AG10803 (cell line): ENCODE data around the gene PACSIN2.
A peak's percentile ranks its signal among the peaks of the same experiment; 100 is the strongest.

Source experiments
- DNase-seq: peaks from one replicate; pipeline ENCODE4 v3.0.0; 2010; ENCODE audit warnings: low read depth
- H3K4me3 ChIP-seq: 2 replicates; pipeline ENCODE4 v1.5.1; 2011; ENCODE audit warnings: mild to moderate bottlenecking, low read length, control low read depth
- CTCF ChIP-seq: conservative IDR thresholded peaks from 2 replicates; pipeline ENCODE4 v1.5.1; 2011; ENCODE audit warnings: mild to moderate bottlenecking, low read length, control low read depth, inconsistent platforms

PACSIN2 gene

DNA sequence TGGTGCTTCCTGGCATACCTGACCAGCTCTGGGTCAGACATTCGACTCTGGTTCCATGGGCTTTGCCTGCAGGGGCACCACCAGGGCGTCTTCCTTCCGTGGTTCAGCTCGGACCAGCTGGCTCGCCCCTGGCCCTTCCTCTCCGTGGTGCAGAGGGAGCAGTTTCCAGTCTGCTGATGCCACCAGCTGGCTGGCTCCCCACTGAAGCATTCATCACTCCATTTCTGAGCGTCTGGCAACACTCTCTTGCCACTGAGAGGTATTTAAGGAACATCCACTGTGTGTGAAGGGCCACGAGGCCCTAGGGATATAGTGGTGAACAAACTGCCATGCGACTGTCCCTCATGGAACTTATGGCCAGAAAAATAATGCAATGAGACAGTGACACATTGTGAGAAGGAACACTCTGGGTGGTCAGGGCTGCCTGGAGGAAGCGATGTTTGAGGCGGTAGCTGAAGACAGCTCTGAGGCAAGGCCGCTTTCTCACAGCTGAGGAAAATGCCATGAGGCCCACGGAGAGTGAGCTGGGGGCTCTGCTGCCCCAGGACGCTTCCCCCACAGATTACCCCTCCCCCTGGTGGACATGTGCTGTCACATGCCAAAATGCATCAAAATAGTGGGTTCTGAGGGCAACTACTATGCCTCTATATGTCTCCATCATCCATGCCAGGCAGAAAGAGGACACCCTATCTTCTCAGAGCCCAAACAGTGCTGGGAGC is 113.0 kb downstream of the PACSIN2 start:
- H3K4me3 ChIP-seq, result no peak overlapping the region
- peak; percentile 27; the same call in 1 of the 2 replicates for TF ChIP-seq CTCF
- DNase-seq, result no peak

- no peak overlapping the region for H3K4me3 ChIP-seq
- DNase-seq, result no peak
- TF ChIP-seq CTCF, result no peak
Observed at GRCh38 chr22:42897960-42898359, 117.0 kb downstream of the PACSIN2 start.

DNA sequence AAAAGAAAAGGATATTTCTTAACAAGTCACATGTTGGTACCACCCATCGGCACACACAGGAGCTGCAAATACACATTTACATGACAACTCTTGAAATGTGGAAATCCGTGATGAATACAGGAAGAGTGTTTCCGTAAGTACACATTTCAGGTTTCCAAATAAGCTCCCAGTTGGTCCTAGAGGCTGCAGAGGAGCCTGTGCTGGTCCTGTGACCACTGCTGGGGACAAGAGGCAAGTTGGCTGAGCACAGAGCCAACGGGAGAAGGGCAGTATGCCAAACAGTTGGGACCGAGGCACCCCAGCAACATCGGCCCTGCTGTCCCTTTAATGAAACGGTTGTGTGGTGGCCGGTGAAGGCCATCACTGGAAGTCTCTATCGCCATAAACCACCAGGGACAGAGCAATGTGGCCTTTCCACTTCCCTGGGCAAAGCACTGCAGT is 119.4 kb downstream of the PACSIN2 start:
- DNase-seq, result no peak
- no peak overlapping the region for H3K4me3 ChIP-seq
- no peak for TF ChIP-seq CTCF

- no peak for TF ChIP-seq CTCF
- peak; percentile 5 for DNase-seq
- H3K4me3 ChIP-seq, result no peak overlapping the region
Observed at GRCh38 chr22:42895087-42895486, 119.9 kb downstream of the PACSIN2 start.

DNA sequence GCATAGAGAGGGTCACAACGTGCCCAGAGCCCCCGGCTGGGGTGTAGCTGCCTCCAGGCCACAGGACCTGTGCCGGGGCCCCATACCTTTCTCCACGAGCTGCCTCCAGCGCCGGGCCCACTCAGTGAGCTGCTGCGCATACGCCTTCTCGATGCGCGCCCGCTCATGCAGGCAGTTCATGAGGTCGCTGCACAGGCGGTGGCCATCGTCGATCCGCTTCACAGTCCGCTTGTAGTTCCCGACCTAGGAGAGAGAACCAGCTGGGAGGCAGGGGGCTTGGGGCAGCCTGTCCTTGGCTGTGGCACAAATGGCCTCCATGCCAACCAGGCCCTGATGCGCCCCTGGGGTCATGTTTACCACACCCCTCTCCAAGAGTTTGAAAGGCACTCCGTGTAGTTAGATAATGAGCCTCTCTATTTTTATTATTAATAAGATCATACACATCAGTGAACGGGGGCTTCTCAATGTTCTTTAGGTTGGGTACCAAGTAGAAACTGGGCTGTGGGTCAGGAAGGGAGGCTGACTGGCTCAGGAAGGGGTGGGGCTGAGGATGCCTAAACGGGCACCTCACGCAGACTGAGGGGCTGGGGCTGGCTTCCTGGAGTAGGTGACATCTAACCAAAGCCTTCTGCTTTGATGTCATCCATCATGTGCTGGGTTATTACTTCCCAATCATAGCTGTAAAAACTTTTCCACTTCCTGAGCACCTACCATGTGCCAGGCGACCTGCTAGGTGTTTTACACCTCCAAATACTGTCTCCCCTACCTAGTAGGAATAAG is 121.4 kb downstream of the PACSIN2 start:
- no peak overlapping the region for H3K4me3 ChIP-seq
- TF ChIP-seq CTCF, result no peak
- no peak for DNase-seq

- TF ChIP-seq CTCF, result no peak
- H3K4me3 ChIP-seq, result no peak overlapping the region
- no peak for DNase-seq
Observed at GRCh38 chr22:42892571-42893316, 122.2 kb downstream of the PACSIN2 start.
